HEK293 (cell line): ENCODE data around the gene CBLN1.

Experiments used
- CTCF ChIA-PET: fragments of 350-600 bp; formaldehyde crosslinking; extraction: SDS; loops from one replicate; lab custom pipeline; 2021; ENCODE audit warnings: antibody characterized with exemption; lab: Yijun Ruan, JAX
- POLR2A ChIA-PET: fragments of 300-600 bp; formaldehyde crosslinking; extraction: SDS; loops from one replicate; lab custom pipeline; 2020; ENCODE audit warnings: antibody characterized with exemption, inconsistent platforms; lab: Yijun Ruan, JAX
- H3K27ac ChIP-seq: fragments of 200-500 bp; sonication (Bioruptor generic); 2 replicates; pipeline ENCODE4 v1.5.1; 2014; ENCODE audit warnings: low read depth, low read length, control low read depth, inconsistent platforms; ENCODE audit errors: extremely low read depth
- H3K36me3 ChIP-seq, 2 experiments: fragments of 200-500 bp in 1 of 2; sonication (Bioruptor generic) in 1 of 2; 1 replicate in 1 of 2; 2 replicates in 1 of 2; pipeline ENCODE4 v1.5.1; 2014 to 2017; ENCODE audit warnings: inconsistent platforms in 2 of 2, low read length in 2 of 2; ENCODE audit not compliant: control insufficient read depth in 2 of 2, insufficient read depth in 1 of 2
- H3K4me1 ChIP-seq: fragments of 200-500 bp; sonication (Bioruptor generic); 2 replicates; pipeline ENCODE4 v1.5.1; 2014; ENCODE audit warnings: mild to moderate bottlenecking, low read length, inconsistent platforms; ENCODE audit not compliant: control insufficient read depth, insufficient read depth
- H3K4me3 ChIP-seq: 2 replicates; pipeline ENCODE4 v1.5.1; 2011; ENCODE audit warnings: low read depth, mild to moderate bottlenecking, control low read depth, low read length, moderate library complexity
- H3K9me3 ChIP-seq: fragments of 200-500 bp; sonication (Bioruptor generic); 2 replicates; pipeline ENCODE4 v1.5.1; 2014; ENCODE audit warnings: low read depth, low read length, inconsistent platforms; ENCODE audit not compliant: control insufficient read depth, insufficient read depth
- TSHZ1 ChIP-seq: fragments of 450-650 bp; formaldehyde crosslinking; IDR thresholded peaks from 2 replicates; pipeline ENCODE4 v1.5.1; 2016; ENCODE audit warnings: missing biosample characterization, missing genetic modification characterization, borderline replicate concordance
- YY2 ChIP-seq: fragments of 450-650 bp; formaldehyde crosslinking; IDR thresholded peaks from 2 replicates; pipeline ENCODE4 v1.5.1; 2016; ENCODE audit warnings: missing biosample characterization, missing genetic modification characterization
- ZBTB6 ChIP-seq: fragments of 450-650 bp; formaldehyde crosslinking; IDR thresholded peaks from 2 replicates; pipeline ENCODE4 v1.5.1; 2017; ENCODE audit warnings: missing biosample characterization, missing genetic modification characterization
- ZNF133 ChIP-seq: fragments of 450-650 bp; formaldehyde crosslinking; IDR thresholded peaks from 2 replicates; pipeline ENCODE4 v1.5.1; 2016; ENCODE audit warnings: missing biosample characterization, missing genetic modification characterization
- ZNF280D ChIP-seq: fragments of 450-650 bp; formaldehyde crosslinking; IDR thresholded peaks from 2 replicates; pipeline ENCODE4 v1.5.1; 2016; ENCODE audit warnings: missing biosample characterization, missing genetic modification characterization
- ZNF335 ChIP-seq: fragments of 450-650 bp; formaldehyde crosslinking; conservative IDR thresholded peaks from 2 replicates; pipeline ENCODE4 v1.5.1; 2016; ENCODE audit warnings: missing biosample characterization, missing genetic modification characterization
- ZNF433 ChIP-seq: fragments of 450-650 bp; formaldehyde crosslinking; IDR thresholded peaks from 2 replicates; pipeline ENCODE4 v1.5.1; 2016; ENCODE audit warnings: missing biosample characterization, missing genetic modification characterization, low read depth
- ZNF449 ChIP-seq: fragments of 450-650 bp; formaldehyde crosslinking; IDR thresholded peaks from 2 replicates; pipeline ENCODE4 v1.5.1; 2017; ENCODE audit warnings: missing biosample characterization, mild to moderate bottlenecking, missing genetic modification characterization, moderate library complexity
- ZNF510 ChIP-seq: fragments of 450-650 bp; formaldehyde crosslinking; IDR thresholded peaks from 2 replicates; pipeline ENCODE4 v1.5.1; 2018; ENCODE audit warnings: mild to moderate bottlenecking, missing genetic modification characterization, missing biosample characterization; ENCODE audit not compliant: insufficient replicate concordance
- ZNF704 ChIP-seq: fragments of 450-650 bp; formaldehyde crosslinking; IDR thresholded peaks from 2 replicates; pipeline ENCODE4 v1.5.1; 2016; ENCODE audit warnings: missing biosample characterization, missing genetic modification characterization
- ZSCAN4 ChIP-seq: fragments of 450-650 bp; formaldehyde crosslinking; IDR thresholded peaks from 2 replicates; pipeline ENCODE4 v1.5.1; 2017; ENCODE audit warnings: missing biosample characterization, missing genetic modification characterization

Gene CBLN1

GRCh38 chr16:49262501-49262900, 19.1 kb downstream of the CBLN1 start (continued):
- TF ChIP-seq ZNF704 (tag by site-specific recombination) = no peak
- TF ChIP-seq ZNF335 (tag by site-specific recombination) = no peak
- no peak for TF ChIP-seq ZNF433 (tag by site-specific recombination)
- TF ChIP-seq ZNF449 (tag by site-specific recombination) = no peak
- no peak for TF ChIP-seq ZNF280D (tag by site-specific recombination)

- POLR2A ChIA-PET = no interaction called here
These were observed 19.7 kb downstream of the CBLN1 start for GRCh38 chr16:49261930-49262329.

GRCh38 chr16:49260956-49261530, 20.6 kb downstream of the CBLN1 start:
- Histone ChIP-seq H3K9me3 (no peaks in the 10 kb centered on the region), H3K4me3 (no peak overlapping the region), H3K4me1 (no peaks in the 10 kb centered on the region), H3K27ac (no peak overlapping the region), H3K36me3 (no peaks in the 10 kb centered on the region)
- TF ChIP-seq TSHZ1 (tag by site-specific recombination) (no peak), YY2 (tag by site-specific recombination) (no peak), ZBTB6 (tag by site-specific recombination) (no peak), ZNF510 (tag by site-specific recombination) (no peak)
- CTCF ChIA-PET = no interaction called here
- POLR2A ChIA-PET = no interaction called here

More at GRCh38 chr16:49261930-49262329, 19.7 kb downstream of the CBLN1 start:
- Histone ChIP-seq H3K9me3 (no peaks in the 10 kb centered on the region), H3K4me3 (no peak overlapping the region), H3K36me3 (no peaks in the 10 kb centered on the region), H3K27ac (no peak overlapping the region), H3K4me1 (no peaks in the 10 kb centered on the region)
- no peak for TF ChIP-seq ZNF335 (tag by site-specific recombination)
- peak; percentile 71 for TF ChIP-seq ZSCAN4 (tag by site-specific recombination)
- TF ChIP-seq ZNF133 = no peak
- CTCF ChIA-PET = no interaction called here
